Measurements from ENCODE around the gene MTX3. TPM values are rescaled to one million over a fixed set of nuclear protein-coding genes. Genes with fewer than 3 reads are reported as not detected.
A peak's percentile ranks its signal among the peaks of the same experiment; 100 is the strongest.

Gene MTX3
- total RNA-seq, 1 donor from 2014 or later, result 18.2 TPM

DNA sequence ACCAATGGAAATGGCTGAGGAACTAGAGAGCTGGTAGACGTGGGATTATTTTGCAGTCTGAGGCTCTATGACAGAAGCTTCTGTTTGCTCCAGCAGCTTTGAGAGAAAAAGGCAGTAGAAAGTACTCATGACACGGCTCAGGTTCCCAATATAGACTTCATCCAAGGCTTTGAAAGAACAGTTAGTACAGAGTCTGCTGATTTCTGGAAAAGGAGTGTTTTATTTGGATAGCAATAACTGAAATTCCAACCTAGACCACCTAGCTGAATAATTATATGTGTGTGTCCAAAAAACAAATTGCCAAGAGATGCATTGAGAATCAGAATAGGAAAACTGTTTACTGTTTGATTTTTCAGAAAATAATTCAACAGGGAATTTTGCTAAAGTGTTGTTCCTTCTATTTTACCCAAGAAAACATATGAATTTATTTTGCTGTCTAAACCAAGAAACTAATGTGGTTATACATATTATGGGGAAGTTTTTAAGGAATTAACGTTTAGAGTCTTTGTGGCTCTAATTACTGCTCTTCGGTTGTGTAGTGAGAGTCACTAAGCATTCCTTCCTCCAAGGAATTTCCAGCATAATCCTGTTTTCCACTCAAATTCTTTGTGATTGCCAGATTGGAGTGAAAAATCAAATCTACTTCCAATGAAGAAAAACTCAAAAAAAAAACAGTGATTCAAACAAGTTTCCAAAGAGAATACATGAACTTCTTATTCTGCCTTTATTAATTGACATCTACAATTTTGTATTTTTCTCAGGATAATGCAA is 18.1 kb upstream of the MTX3 start:
- Mint-ChIP-seq H3K4me1 (ENCODE audit: low read depth) (peaks cover 3% of the 10 kb centered on the region), H3K4me3 (ENCODE audit: low read depth) (no peak overlapping the region), H3K27ac (no peak overlapping the region), H3K27me3 (ENCODE audit: low read depth) (no peaks in the 10 kb centered on the region), H3K36me3 (ENCODE audit: low read depth) (no peaks in the 10 kb centered on the region), H3K9me3 (no peaks in the 10 kb centered on the region)
- intact Hi-C loops (cut with micrococcal nuclease), result no loop called here
- DNase-seq (ENCODE audit: low spot score), result no peak

DNA sequence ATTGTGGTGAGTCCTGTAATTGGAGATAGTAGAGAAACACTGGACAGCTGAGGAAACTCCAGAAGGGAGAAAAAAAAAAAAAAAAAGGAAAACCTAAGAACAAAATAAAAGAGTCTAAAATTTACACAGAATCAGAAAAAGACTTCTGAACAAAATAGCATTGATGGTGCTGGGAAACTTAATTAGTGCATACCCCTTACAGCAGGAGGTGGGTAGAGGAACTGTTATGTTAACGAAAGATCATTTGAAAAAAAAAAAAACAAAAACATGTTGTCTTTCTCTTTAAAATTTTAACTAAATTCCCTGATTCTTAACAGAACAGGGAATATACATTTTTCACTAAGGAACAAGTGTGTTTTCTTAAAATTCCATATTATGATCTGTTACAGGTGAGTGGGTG is 11.6 kb upstream of the MTX3 start:
- no peak for DNase-seq (ENCODE audit: low spot score)
- Mint-ChIP-seq H3K36me3 (ENCODE audit: low read depth) (peaks cover under 1% of the 10 kb centered on the region), H3K27ac (no peak overlapping the region), H3K4me3 (ENCODE audit: low read depth) (no peak overlapping the region), H3K27me3 (ENCODE audit: low read depth) (no peaks in the 10 kb centered on the region), H3K4me1 (ENCODE audit: low read depth) (peaks cover 9% of the 10 kb centered on the region), H3K9me3 (peaks cover under 1% of the 10 kb centered on the region)
- intact Hi-C loops (cut with micrococcal nuclease), result no loop called here

DNA sequence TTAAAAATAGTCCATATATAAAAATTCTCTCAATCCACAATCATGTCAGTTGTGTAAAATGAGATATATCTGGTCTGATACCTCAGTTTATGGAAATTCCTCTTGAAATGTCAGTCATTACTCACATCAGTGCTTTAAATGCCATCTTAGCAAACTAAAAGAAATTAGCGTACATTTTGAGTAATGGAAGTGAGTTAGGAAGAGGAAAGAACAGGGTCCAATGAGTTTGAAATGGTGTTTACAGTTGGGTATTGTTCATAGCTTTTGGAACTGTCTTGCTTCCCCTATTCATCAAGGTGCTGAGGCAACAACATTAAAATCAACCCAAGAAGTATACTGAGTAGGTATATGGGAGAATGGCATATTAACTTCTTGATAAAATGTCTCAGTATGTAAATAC is 8.7 kb upstream of the MTX3 start:
- Mint-ChIP-seq H3K36me3 (ENCODE audit: low read depth) (peaks cover 7% of the 10 kb centered on the region), H3K27ac (no peak overlapping the region), H3K4me1 (ENCODE audit: low read depth) (peaks cover 16% of the 10 kb centered on the region), H3K27me3 (ENCODE audit: low read depth) (no peaks in the 10 kb centered on the region), H3K9me3 (peaks cover 9% of the 10 kb centered on the region), H3K4me3 (ENCODE audit: low read depth) (no peak overlapping the region)
- intact Hi-C loops (cut with micrococcal nuclease), result loop anchor here (10.0 kb wide), 1 partner anchor 765 kb away; the partner anchor contains the start of gene JMY
- no peak for DNase-seq (ENCODE audit: low spot score)

DNA sequence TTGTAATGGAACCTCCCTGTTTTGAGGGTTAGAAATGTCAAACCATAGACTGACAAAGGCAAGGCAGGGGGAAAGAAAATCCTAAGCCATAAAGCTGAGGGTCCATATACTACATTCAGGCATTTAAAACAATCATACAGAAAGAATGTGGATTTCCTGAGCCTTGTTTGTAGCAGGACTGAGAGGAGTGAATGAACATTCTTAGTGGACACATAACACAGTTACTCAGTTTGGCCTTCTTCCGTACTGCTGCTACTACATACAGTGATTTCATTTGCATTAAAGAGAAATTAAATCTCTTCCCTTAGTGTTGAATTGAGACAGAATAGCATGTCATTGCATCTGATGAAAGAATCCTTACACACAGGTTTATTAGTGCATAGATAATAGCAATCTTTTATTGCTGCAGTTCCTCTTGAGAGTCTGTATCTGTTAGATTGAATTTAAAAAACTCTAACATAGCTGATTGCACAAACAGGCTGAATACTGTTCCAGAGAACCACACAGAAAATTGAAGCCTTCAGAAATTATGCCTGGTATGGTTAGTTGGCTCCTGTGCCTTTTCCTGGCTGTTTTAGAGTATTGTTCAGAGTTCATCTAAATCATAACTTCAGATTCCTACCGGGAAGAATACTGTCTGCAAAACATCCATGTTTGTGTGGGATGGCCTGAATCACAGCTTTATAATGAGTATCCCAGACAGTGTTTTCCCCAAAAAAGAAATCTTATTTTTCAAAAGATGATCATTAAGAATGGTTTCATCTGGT is 2.0 kb upstream of the MTX3 start:
- Mint-ChIP-seq H3K36me3 (ENCODE audit: low read depth) (peaks cover 24% of the 10 kb centered on the region), H3K27me3 (ENCODE audit: low read depth) (no peaks in the 10 kb centered on the region), H3K9me3 (peaks cover 13% of the 10 kb centered on the region), H3K4me3 (ENCODE audit: low read depth) (peak overlapping the region; percentile 30), H3K4me1 (ENCODE audit: low read depth) (peaks cover 41% of the 10 kb centered on the region), H3K27ac (no peak overlapping the region)
- intact Hi-C loops (cut with micrococcal nuclease), result loop anchor here (5.0 to 10.0 kb wide), 7 partner anchors 66 to 764 kb away; partner anchors contain the start of genes HOMER1 and JMY
- DNase-seq (ENCODE audit: low spot score), result no peak

DNA sequence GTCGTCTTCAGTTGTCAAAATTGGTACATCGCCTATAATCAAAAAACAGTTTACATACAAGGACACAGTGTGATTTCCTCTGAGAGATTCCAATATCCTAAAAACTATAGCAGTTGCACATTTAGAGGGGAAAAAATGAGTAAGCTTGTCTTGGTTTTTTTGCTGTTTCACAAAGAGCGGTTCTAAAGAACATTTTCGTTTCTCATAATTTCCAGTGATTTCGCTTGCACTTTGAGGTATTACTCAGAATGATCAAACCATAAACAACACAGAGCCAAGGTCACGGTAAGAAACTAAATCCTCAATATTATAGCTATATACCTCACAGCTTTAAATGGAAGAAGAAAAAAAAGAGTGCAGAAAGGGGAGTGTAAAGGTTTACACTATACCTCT is 861 bp downstream of the MTX3 start:
- Mint-ChIP-seq H3K4me3 (ENCODE audit: low read depth) (peak overlapping the region; percentile 88), H3K36me3 (ENCODE audit: low read depth) (peaks cover 44% of the 10 kb centered on the region), H3K4me1 (ENCODE audit: low read depth) (peaks cover 53% of the 10 kb centered on the region), H3K27me3 (ENCODE audit: low read depth) (no peaks in the 10 kb centered on the region), H3K9me3 (peaks cover 4% of the 10 kb centered on the region), H3K27ac (peak overlapping the region; percentile 98)
- intact Hi-C loops (cut with micrococcal nuclease), result loop anchor here (1.0 to 10.0 kb wide), 12 partner anchors 8 to 767 kb away; partner anchors contain the start of genes HOMER1 and JMY
- DNase-seq (ENCODE audit: low spot score), result no peak

DNA sequence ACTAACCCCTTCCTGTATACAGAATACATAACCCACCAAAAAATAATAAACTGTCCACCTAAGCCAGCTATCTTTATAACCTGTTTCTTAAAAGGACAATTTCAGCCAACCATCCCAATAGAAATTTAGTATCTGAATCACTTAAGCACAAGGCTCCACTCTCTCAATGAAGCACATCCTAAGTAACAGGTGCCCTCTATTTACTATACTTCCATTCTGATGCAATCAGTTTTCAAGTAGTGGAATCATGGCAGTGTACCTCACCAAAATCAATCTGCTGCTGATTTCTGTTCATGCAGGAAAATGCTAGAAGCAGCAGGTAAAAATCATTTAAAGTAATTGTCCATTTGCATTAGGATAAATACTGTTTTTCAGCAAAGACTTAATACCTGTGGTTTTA is 4.8 kb downstream of the MTX3 start:
- Mint-ChIP-seq H3K4me3 (ENCODE audit: low read depth) (peak overlapping the region; percentile 48), H3K27ac (peak overlapping the region; percentile 61)
- intact Hi-C loops (cut with micrococcal nuclease), result loop anchor here (10.0 kb wide), 1 partner anchor 1001 kb away; the partner anchor contains the start of gene ARSB

DNA sequence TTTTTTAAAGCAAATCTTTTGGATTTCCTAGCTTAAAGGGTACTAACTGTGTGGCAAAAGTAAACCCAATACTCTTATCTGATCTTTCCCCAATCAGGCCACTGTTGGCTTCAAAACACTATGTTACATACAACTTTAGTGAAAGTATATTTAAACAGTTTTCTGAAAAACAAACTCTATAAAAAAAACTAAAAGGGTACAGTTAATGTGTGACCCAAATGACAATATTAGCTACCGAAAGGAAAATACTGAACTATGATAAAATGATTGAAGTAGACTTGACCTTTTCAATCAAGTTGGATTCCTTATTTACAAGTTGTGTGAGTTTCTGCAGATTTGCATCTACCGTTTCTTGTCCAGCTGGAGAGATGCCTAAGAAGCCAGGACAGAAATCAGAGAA is 5.8 kb downstream of the MTX3 start:
- Mint-ChIP-seq H3K4me1 (ENCODE audit: low read depth) (peaks cover 72% of the 10 kb centered on the region), H3K27ac (peak overlapping the region; percentile 65), H3K36me3 (ENCODE audit: low read depth) (peaks cover 87% of the 10 kb centered on the region), H3K27me3 (ENCODE audit: low read depth) (no peaks in the 10 kb centered on the region), H3K9me3 (no peaks in the 10 kb centered on the region), H3K4me3 (ENCODE audit: low read depth) (peak overlapping the region; percentile 26)
- intact Hi-C loops (cut with micrococcal nuclease), result loop anchor here (10.0 kb wide), 1 partner anchor 1000 kb away; the partner anchor contains the start of gene ARSB
- DNase-seq (ENCODE audit: low spot score), result no peak

More for the DNA sequence above, 4.8 kb downstream of the MTX3 start:
- Mint-ChIP-seq H3K27me3 (ENCODE audit: low read depth) (no peaks in the 10 kb centered on the region), H3K4me1 (ENCODE audit: low read depth) (peaks cover 67% of the 10 kb centered on the region), H3K9me3 (no peaks in the 10 kb centered on the region), H3K36me3 (ENCODE audit: low read depth) (peaks cover 77% of the 10 kb centered on the region)
- no peak for DNase-seq (ENCODE audit: low spot score)

DNA sequence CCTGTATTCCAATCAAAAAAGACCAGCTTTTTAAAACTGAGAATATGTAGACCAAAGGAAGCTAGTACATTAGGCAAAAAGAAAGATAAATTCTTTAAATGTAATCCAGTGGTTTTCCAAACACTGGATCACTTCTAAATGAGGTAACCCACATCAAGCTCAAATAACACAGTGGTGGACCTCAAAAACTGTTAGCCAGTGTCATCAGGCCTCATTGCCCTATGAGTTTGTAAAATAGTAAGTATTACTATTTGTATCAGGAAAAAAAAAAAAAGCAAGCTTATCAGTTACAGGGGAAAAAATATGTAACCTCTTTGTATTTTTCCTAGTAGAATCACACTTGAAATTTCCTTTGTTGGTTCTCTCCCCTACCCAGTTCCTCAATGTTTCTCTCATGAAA is 6.7 kb downstream of the MTX3 start:
- Mint-ChIP-seq H3K36me3 (ENCODE audit: low read depth) (peaks cover 90% of the 10 kb centered on the region), H3K9me3 (no peaks in the 10 kb centered on the region), H3K27me3 (ENCODE audit: low read depth) (no peaks in the 10 kb centered on the region), H3K4me1 (ENCODE audit: low read depth) (peaks cover 69% of the 10 kb centered on the region), H3K27ac (peak overlapping the region; percentile 83), H3K4me3 (ENCODE audit: low read depth) (peak overlapping the region; percentile 52)
- DNase-seq (ENCODE audit: low spot score), result no peak
- intact Hi-C loops (cut with micrococcal nuclease), result loop anchor here (10.0 kb wide), 1 partner anchor 1000 kb away; the partner anchor contains the start of gene ARSB

DNA sequence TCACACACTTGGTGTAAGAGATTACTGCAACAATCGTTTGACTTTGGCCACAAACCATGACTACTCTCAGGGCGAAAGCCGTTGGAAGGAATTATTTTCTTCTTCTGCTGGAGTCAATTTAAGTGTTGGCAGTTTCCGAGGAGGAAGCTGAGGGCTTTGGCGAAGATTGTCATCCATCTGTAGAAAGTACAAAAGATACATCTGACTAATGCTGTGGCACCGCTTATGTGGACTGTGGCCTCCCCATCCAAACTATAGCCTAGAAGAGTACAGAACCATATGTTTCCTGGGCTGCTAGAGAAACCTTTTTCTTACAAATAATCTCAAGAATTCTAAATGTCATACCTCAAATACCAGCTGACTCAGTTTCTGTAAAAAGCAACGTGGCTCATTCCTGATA is 7.4 kb downstream of the MTX3 start:
- Mint-ChIP-seq H3K4me3 (ENCODE audit: low read depth) (no peak overlapping the region), H3K27me3 (ENCODE audit: low read depth) (no peaks in the 10 kb centered on the region), H3K4me1 (ENCODE audit: low read depth) (peaks cover 67% of the 10 kb centered on the region), H3K27ac (peak overlapping the region; percentile 83), H3K36me3 (ENCODE audit: low read depth) (peaks cover 93% of the 10 kb centered on the region), H3K9me3 (no peaks in the 10 kb centered on the region)
- no peak for DNase-seq (ENCODE audit: low spot score)
- intact Hi-C loops (cut with micrococcal nuclease), result loop anchor here (10.0 kb wide), 1 partner anchor 999 kb away; the partner anchor contains the start of gene ARSB

DNA sequence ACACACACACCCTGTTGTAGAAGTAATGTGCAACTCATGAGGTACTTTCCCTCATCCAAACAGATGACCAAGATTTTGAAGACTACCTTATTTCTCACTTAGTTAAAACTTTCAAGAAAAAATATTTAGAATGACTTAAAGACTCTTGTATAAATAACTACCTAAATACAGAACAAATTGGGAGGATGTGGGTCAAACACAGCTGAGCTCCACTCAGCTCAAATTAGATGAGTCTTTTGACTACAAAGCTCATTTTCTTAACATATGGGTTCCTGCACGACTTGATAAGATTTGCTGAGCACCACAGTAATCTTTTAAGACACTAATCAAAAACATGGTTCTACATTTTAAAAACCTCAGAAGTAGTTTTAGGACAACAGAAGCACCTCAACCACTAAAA is 8.9 kb downstream of the MTX3 start:
- intact Hi-C loops (cut with micrococcal nuclease), result loop anchor here (1.0 to 10.0 kb wide), 2 partner anchors 8 to 997 kb away; partner anchors contain the start of gene ARSB
- Mint-ChIP-seq H3K9me3 (no peaks in the 10 kb centered on the region), H3K27me3 (ENCODE audit: low read depth) (no peaks in the 10 kb centered on the region), H3K36me3 (ENCODE audit: low read depth) (peaks cover 94% of the 10 kb centered on the region), H3K4me3 (ENCODE audit: low read depth) (peak overlapping the region; percentile 41), H3K27ac (peak overlapping the region; percentile 74), H3K4me1 (ENCODE audit: low read depth) (peaks cover 58% of the 10 kb centered on the region)
- no peak for DNase-seq (ENCODE audit: low spot score)

DNA sequence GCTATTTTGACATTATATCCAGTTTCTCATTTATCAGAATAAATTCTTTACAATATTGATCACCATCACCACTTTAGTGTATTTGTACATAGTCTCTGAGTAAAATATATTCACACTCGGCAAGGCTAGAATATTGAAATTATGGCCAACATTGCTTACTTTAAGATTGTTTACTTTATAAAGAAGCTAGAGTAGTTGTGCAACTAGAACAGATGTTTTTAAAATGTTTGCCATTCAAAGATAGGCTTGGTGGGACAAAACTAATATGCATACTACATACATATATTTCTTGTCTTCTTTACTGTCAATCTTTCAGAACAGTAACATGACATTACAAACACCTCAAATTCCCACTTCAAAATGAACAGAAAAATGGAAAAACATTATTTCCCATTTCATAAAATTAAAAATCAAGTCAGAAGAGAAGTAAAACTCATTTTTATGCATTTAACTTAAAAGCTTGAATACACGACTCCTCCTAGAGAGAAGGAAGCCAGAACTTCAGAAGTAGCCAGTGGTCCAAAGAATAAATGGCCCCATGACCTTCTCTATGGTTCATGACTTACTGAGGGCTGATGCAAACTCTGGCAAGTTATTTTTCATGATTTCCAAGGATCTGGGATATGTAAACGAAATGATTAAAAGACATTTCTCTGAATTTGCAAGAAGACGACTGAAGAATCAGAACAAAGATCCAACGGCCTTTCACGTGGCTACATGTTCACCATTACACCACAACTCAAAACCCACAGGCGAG is 14.1 kb downstream of the MTX3 start:
- intact Hi-C loops (cut with micrococcal nuclease), result no loop called here
- Mint-ChIP-seq H3K27ac (no peak overlapping the region), H3K4me3 (ENCODE audit: low read depth) (no peak overlapping the region), H3K36me3 (ENCODE audit: low read depth) (peaks cover 63% of the 10 kb centered on the region), H3K9me3 (no peaks in the 10 kb centered on the region), H3K4me1 (ENCODE audit: low read depth) (peaks cover 20% of the 10 kb centered on the region), H3K27me3 (ENCODE audit: low read depth) (peaks cover 2% of the 10 kb centered on the region)
- DNase-seq (ENCODE audit: low spot score), result no peak

DNA sequence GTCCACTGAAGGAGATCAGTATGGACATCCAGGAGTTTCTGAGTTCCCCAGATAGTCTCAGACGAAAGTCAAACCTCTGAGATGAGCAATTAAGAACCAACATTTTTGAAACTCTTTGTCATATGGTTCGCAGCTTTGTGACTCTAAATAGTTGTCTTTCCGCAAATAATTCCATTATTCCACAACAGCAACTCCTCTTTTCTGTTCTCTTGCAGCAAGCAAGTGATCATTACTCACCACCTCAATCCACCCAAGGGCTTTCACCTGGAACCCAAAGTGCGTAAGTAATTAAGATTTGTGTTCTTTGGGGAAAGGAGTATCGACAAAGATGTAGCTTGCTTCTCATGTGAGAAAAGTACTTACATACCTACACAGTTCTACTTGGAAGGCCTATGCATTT is 15.6 kb downstream of the MTX3 start:
- Mint-ChIP-seq H3K27ac (no peak overlapping the region), H3K9me3 (no peaks in the 10 kb centered on the region), H3K36me3 (ENCODE audit: low read depth) (peaks cover 49% of the 10 kb centered on the region), H3K27me3 (ENCODE audit: low read depth) (peaks cover 2% of the 10 kb centered on the region), H3K4me3 (ENCODE audit: low read depth) (no peak overlapping the region), H3K4me1 (ENCODE audit: low read depth) (peaks cover 7% of the 10 kb centered on the region)
- intact Hi-C loops (cut with micrococcal nuclease), result no loop called here
- DNase-seq (ENCODE audit: low spot score), result no peak

Measured in activated T-helper 2 cell treated with anti-CD3 and anti-CD28 coated beads, Interferon-gamma antibody, Interleukin-2, Interleukin-4, amounts not matched to agents 10 μg/mL and 5 μg/mL and 100 μg/mL, durations not matched to agents 14 hours and 24 hours and 36 hours (primary cell).